GM18951 (cell line): Measurements from ENCODE around the gene STAB2.
"Not testable (repeated sequence)": the region's sequence is repeated elsewhere in the genome, so short reads cannot be mapped to it uniquely, and the experiment has no call there.

Experiments used
- POLR2A ChIP-seq: IDR thresholded peaks from 4 replicates; pipeline ENCODE4 v1.6.1; 2011; ENCODE audit warnings: mild to moderate bottlenecking; ENCODE audit not compliant: insufficient read length, insufficient read depth; ENCODE audit errors: extremely low read depth
- in situ Hi-C: fragments of 300-500 bp; cut with MboI; formaldehyde crosslinking; loops from one replicate; pipeline ENCODE4 v1.12.0; 2022; ENCODE audit warnings: low sequenced_read_pairs, mixed read lengths, inconsistent platforms; ENCODE audit not compliant: unreplicated experiment

STAB2 gene

DNA sequence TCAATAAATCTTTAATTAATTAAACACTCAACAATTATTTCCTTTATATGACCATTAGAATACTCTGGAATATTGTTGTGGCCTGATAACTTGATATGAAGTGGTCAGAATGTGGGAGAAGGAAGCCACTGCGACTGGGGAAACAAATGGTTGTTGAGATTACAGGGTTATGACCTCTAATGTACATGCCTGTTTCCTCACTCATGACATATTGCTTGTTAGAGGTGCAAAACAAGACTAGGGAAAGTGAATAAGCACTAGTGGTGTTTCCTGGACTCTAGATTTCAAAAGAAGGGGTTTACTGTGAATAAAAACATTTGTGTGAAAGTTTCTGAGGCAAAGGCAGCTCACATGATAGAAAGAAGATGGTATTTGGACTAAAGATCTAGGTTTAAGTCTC lies 53.3 kb downstream of the STAB2 start:
- in situ Hi-C loops: no loop called here
- no peak for TF ChIP-seq POLR2A

- in situ Hi-C loops: no loop called here
- TF ChIP-seq POLR2A: no peak
These were observed 53.8 kb downstream of the STAB2 start for GRCh38 chr12:103640831-103641230.

DNA sequence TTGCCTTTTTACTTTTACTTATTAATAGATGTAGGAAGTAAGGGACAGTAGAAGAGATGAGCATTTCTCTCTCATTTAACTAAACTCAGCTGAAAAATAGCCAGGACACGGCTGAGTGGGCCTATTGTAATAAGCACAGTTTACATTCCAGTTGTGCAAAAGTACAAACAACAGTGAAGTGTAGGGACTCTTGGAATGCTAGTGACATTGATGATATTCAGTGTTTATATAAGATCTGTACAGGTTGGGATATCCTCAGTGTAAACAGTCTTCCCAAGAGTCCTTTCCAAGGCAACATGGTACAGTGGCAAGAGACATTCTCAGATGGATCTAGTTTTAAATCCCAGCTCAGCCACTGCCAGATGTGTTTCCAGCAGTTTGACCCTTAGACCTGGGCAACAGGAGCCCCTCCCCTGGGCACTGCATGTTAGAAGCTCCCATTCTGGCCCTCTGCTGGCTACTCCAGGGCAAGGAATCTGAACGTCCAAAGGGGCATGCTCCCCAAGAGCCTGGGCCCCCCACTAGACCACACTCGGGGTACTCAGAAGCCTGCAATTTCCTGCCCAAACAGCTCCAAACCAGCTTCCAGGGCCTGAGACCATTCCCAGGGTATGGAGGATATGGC lies 55.3 kb downstream of the STAB2 start:
- in situ Hi-C loops: no loop called here
- TF ChIP-seq POLR2A: no peak

DNA sequence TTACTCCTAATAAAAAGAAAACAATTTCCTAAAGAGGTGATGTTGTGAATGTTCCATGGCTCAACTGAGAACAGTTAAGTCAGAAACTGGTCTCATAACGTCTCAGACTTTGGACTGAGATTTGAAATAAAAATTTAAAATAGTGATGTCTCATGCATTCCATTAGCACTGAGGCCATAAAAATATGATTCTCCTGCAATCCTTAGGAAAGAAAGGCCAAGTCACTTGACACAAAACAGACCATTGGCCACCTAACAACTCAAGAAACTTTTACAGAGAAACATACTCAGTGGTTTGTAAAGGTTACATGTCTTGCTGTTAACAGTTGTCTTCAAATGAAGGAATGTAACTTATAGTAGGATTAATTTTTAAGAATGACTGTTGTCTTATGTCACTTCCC lies 58.1 kb downstream of the STAB2 start:
- in situ Hi-C loops: no loop called here
- no peak for TF ChIP-seq POLR2A

DNA sequence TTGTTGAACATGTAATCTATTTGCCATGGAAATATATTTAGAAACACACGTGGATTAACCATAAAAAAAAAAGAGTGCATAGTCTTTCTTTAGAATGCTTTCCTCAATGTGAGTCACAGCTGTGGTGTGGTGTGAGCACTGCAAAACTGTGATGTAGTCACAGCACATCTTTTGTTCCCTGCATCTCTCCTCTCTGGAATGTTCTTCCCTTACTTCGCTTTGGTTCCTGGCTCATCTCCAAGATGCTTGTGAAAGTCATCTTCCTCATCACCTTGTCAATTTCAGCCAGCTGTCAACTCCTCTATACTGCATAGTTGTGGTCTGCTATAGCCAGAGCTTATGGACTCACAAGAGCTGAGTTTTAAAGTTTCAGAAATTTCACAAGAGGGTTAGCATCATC lies 60.2 kb downstream of the STAB2 start:
- TF ChIP-seq POLR2A: no peak
- in situ Hi-C loops: no loop called here

DNA sequence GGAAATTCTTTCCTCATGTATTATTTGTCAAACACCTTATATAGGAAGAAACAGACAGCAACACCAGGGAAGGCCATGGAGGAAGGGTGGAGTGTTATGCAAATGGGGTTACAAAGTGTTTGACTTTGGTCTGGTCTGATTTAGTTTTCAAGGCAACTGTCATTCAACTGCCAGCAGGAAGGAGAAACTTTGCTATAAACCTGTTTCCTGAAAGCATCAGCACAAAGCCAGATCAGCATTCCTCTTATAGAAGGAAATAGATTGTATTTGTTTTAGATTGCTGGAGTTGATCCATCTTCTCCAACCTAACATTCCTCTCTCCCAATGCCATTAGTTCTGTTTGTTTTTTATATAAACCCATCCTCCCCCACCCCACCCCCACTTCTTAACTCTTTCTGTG lies 65.7 kb downstream of the STAB2 start:
- in situ Hi-C loops: no loop called here
- TF ChIP-seq POLR2A: no peak

- in situ Hi-C loops: not testable (repeated sequence)
These were observed 66.6 kb downstream of the STAB2 start for GRCh38 chr12:103653568-103654173.

DNA sequence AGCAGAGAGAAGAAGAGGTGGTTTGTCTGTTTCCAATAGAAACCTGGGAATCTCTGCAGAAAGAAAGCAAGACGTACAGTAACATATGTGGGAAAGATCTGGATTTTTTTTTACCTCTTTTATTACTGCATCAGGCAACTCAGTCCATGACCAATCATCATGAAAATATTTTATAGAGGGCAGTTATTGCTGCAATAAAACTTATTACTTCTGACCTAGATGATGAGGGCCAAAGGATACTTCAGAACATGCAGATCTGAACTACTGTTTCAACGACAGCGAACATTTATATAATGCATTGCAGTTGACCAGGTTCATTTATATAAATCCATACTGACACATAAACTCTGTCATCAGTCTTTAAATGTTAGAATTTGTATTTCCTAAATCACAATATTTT lies 67.7 kb downstream of the STAB2 start:
- in situ Hi-C loops: no loop called here
- TF ChIP-seq POLR2A: no peak

GRCh38 chr12:103656291-103656690 lies 69.2 kb downstream of the STAB2 start:
- no peak for TF ChIP-seq POLR2A
- in situ Hi-C loops: no loop called here

- no peak for TF ChIP-seq POLR2A
- in situ Hi-C loops: no loop called here
These were observed 70.3 kb downstream of the STAB2 start for GRCh38 chr12:103657331-103657730.

GRCh38 chr12:103664626-103665025 lies 77.6 kb downstream of the STAB2 start:
- in situ Hi-C loops: no loop called here
- TF ChIP-seq POLR2A: no peak

GRCh38 chr12:103665971-103666370 lies 78.9 kb downstream of the STAB2 start:
- in situ Hi-C loops: no loop called here
- TF ChIP-seq POLR2A: no peak

- no peak for TF ChIP-seq POLR2A
- in situ Hi-C loops: no loop called here
These were observed 80.1 kb downstream of the STAB2 start for GRCh38 chr12:103667125-103667524.

DNA sequence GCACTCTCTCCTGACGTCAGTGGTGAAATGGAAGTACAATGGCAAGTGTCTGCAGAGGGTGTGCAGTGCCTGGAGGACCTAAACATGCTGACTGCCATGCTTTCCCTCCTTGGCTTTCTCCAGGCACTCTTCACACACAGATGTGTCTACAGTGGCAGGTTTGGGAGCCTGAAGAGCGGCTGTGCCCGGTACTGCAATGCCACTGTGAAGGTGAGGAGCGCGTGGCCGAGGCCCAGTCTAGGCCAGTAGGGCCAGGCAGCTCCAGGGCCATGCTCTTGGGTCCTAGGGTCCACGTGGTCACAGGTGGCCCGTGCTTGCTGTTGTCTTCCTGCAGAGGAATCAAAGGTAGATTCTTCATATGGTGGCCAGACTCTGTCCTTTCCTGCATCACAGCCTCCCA lies 81.4 kb downstream of the STAB2 start:
- in situ Hi-C loops: no loop called here
- TF ChIP-seq POLR2A: no peak

GRCh38 chr12:103671367-103671766 lies 84.3 kb downstream of the STAB2 start:
- TF ChIP-seq POLR2A: no peak
- in situ Hi-C loops: no loop called here
